ENCODE results near the gene EGFL7. TPM values are rescaled to one million over a fixed set of nuclear protein-coding genes. Genes with fewer than 3 reads are reported as not detected.
"Not testable (repeated sequence)": the region's sequence is repeated elsewhere in the genome, so short reads cannot be mapped to it uniquely, and the experiment has no call there.

Gene EGFL7
- total and polyA plus RNA-seq, 4 donors, result 128 to 379 (median 226) TPM

DNA sequence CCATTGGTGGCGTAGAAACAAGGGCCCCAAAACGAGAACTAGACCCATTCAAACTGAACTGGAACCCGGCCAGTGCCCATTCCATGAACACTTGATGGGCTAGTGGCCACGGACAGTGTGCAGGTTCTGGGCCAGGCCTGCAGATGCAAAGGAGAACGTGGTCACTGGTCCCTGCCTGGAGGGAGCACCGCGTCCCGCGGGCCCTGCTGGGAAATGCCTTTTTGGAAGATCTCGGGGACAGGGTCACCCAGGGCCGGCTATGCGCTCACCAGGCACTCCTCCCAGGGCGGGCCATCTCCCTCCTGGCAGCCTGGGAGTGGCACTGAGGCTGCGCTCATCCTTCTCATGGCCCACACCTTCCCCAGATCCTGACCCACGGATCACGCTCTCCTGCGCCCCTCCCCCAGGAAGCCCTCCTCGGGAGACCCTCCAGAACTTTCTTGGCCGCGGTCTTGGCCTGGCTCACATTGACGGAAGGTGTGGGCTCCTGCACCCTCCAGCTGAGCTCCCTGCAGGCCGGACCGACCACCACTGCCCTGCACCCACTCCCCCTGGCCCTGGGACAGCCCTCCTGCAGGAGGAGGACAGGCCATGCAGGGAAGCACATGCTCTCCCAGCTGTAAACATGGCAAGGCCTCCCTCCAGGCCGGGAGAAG is 46.9 kb downstream of the EGFL7 start:
- Histone ChIP-seq H3K9ac (ENCODE audit: insufficient read depth in 1 of 2, low read length in 2 of 2) (no peak overlapping the region), H3K9me3 (ENCODE audit: control insufficient read depth in 4 of 4, insufficient read depth in 3 of 4, low read length in 3 of 4) (peaks cover 0 to 1% (median 0%) of the 10 kb centered on the region in 4 donors), H3K27me3 (ENCODE audit: control insufficient read depth in 3 of 3, insufficient read depth in 3 of 3, low read length in 2 of 3) (no peaks in the 10 kb centered on the region), H3K27ac (ENCODE audit: low read depth in 1 of 2, low read length in 1 of 2) (no peak overlapping the region), H3K36me3 (ENCODE audit: control insufficient read depth in 4 of 4, insufficient read depth in 4 of 4, low read length in 4 of 4) (no peaks in the 10 kb centered on the region), H3K4me3 (no peak overlapping the region), H3K4me1 (ENCODE audit: control insufficient read depth in 5 of 5, insufficient read depth in 5 of 5, low read length in 5 of 5) (peaks cover 0 to 23% (median 8%) of the 10 kb centered on the region in 5 donors)
- ATAC-seq (ENCODE audit: insufficient read depth, low FRiP score) (no peak), DNase-seq (no peak)
- 91 to 94% methylated on average over 24 of the region's 24 CpGs for WGBS, 2 donors
- TF ChIP-seq, protein P1, sequence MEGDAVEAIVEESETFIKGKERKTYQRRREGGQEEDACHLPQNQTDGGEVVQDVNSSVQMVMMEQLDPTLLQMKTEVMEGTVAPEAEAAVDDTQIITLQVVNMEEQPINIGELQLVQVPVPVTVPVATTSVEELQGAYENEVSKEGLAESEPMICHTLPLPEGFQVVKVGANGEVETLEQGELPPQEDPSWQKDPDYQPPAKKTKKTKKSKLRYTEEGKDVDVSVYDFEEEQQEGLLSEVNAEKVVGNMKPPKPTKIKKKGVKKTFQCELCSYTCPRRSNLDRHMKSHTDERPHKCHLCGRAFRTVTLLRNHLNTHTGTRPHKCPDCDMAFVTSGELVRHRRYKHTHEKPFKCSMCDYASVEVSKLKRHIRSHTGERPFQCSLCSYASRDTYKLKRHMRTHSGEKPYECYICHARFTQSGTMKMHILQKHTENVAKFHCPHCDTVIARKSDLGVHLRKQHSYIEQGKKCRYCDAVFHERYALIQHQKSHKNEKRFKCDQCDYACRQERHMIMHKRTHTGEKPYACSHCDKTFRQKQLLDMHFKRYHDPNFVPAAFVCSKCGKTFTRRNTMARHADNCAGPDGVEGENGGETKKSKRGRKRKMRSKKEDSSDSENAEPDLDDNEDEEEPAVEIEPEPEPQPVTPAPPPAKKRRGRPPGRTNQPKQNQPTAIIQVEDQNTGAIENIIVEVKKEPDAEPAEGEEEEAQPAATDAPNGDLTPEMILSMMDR (IDR thresholded peaks at IDR 0.05; ENCODE audit: control extremely low read depth, extremely low read depth), result no peak

DNA sequence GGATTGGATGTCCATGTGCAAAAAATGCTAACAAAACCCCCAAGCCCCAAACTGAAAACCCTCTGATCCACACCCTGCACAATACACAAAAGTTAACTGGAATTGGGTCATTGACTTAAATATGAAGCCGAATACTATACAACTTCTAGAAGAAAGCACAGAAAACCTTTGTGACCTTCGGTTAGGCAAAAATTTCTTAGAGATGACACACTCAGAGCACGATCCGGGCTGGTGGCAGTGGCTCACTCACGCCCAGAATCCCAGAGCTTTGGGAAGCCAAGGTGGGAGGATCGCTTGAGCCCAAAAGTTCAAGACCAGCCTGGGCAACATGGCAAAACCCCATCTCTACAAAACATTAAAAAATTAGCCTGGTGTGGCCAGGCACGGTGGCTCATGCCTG is 47.8 kb downstream of the EGFL7 start:
- Histone ChIP-seq H3K9ac (ENCODE audit: insufficient read depth in 1 of 2, low read length in 2 of 2) (no peak overlapping the region), H3K27ac (ENCODE audit: low read depth in 1 of 2, low read length in 1 of 2) (no peak overlapping the region), H3K4me1 (ENCODE audit: control insufficient read depth in 5 of 5, insufficient read depth in 5 of 5, low read length in 5 of 5) (peaks cover 0 to 23% (median 8%) of the 10 kb centered on the region in 5 donors), H3K36me3 (ENCODE audit: control insufficient read depth in 4 of 4, insufficient read depth in 4 of 4, low read length in 4 of 4) (no peaks in the 10 kb centered on the region), H3K27me3 (ENCODE audit: control insufficient read depth in 3 of 3, insufficient read depth in 3 of 3, low read length in 2 of 3) (no peaks in the 10 kb centered on the region), H3K9me3 (ENCODE audit: control insufficient read depth in 4 of 4, insufficient read depth in 3 of 4, low read length in 3 of 4) (peaks cover 0 to under 1% (median 0%) of the 10 kb centered on the region in 4 donors), H3K4me3 (no peak overlapping the region)
- WGBS, 2 donors, result 91 to 93% methylated on average over 7 of the region's 7 CpGs
- DNase-seq, result no peak
- TF ChIP-seq, protein P1 (IDR thresholded peaks at IDR 0.05; ENCODE audit: control extremely low read depth, extremely low read depth), result no peak
- ATAC-seq (ENCODE audit: insufficient read depth, low FRiP score), result no peak

DNA sequence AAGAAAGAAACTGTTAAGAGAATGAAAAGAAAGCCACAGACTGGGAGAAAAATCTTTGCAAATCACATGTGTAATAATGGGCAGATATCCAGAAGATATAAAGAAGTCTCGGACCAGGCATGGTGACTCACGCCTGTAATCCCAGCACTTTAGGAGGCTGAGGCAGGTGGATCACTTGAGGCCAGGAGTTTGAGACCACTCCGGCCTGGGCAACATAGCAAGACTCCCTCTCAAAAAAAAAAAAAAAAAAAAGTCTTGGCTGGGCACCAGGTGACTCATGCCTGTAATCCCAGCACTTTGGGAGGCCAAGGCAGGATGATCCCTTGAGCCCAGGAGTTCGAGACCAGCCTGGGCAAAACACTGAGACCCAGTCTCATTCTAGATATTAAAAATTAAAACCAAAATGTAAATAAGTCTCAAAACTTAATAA is 48.5 kb downstream of the EGFL7 start:
- not testable (repeated sequence) for H3K9ac ChIP-seq (ENCODE audit: insufficient read depth in 1 of 2, low read length in 2 of 2); ATAC-seq (ENCODE audit: insufficient read depth, low FRiP score); H3K4me3 ChIP-seq; DNase-seq; H3K27ac ChIP-seq (ENCODE audit: low read depth in 1 of 2, low read length in 1 of 2); H3K36me3 ChIP-seq (ENCODE audit: control insufficient read depth in 4 of 4, insufficient read depth in 4 of 4, low read length in 4 of 4); H3K9me3 ChIP-seq (ENCODE audit: control insufficient read depth in 4 of 4, insufficient read depth in 3 of 4, low read length in 3 of 4); H3K27me3 ChIP-seq (ENCODE audit: control insufficient read depth in 3 of 3, insufficient read depth in 3 of 3, low read length in 2 of 3)
- peaks cover 0 to 23% (median 8%) of the 10 kb centered on the region in 5 donors for H3K4me1 ChIP-seq (ENCODE audit: control insufficient read depth in 5 of 5, insufficient read depth in 5 of 5, low read length in 5 of 5)
- WGBS, 2 donors, result 42 to 60% methylated on average over 4 of the region's 4 CpGs

DNA sequence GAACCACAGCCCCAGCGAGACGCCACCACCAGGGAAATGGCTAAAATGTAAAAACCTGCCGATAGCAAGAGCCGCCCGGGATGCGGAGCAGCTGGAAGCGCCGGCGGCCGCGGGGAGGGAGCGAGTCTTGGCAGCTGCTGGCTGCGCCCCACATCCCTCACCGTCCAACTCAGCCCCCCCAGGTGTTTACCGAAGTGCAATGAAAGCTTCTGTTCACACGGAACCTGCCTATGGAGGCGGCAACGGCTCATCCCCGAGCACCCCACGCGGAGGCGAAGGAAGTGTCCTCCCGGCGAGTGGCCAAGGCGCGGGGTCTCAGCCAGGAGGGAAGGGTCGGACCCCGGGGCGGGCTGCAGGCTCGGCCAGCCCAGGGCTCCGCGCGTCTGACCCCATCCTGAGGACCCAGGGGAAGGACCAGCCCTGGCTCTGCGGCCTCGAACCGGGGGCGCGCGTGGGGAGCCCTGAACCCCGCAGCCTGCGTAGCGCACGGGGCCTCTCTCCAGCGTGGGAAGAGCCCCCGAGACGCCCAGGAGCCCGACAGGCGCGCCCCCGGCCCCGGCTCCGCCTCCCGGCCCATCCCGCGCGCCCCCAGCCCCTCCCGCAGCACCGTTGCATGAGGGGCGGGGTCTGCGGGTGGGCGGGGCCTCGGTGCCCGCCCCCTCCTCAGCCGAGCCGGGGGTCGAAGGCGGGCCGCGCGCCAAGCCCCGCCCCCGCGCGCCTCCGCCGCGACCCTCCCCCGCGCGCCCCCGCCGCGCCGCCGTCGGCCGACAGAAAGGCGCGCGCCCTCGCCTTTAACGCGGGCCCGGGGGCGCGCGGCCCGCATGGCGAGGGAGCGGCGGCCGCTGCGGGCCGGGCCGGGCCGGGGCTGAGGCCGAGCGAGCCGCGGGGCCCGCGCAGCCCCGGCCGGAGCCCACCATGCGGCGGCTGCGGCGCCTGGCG is 49.3 kb downstream of the EGFL7 start, which contains the start of gene DIPK1B:
Gene DIPK1B, plus strand, starts transcription at position 822 of the 939 bp plus-strand sequence. Its CDS starts 94 bp downstream, at position 916.
- TF ChIP-seq, protein P1 (IDR thresholded peaks at IDR 0.05; ENCODE audit: control extremely low read depth, extremely low read depth), result no peak
- H3K36me3 ChIP-seq (ENCODE audit: control insufficient read depth in 4 of 4, insufficient read depth in 4 of 4, low read length in 4 of 4), result no peaks in the 10 kb centered on the region
- H3K9me3 ChIP-seq (ENCODE audit: control insufficient read depth in 4 of 4, insufficient read depth in 3 of 4, low read length in 3 of 4), result no peaks in the 10 kb centered on the region
- H3K27me3 ChIP-seq (ENCODE audit: control insufficient read depth in 3 of 3, insufficient read depth in 3 of 3, low read length in 2 of 3), result no peaks in the 10 kb centered on the region
- peak within 1 kb of the TSS in 1 of 2 donors; percentile 11 for H3K9ac ChIP-seq (ENCODE audit: insufficient read depth in 1 of 2, low read length in 2 of 2)
- peaks cover 0 to 23% (median 8%) of the 10 kb centered on the region in 5 donors for H3K4me1 ChIP-seq (ENCODE audit: control insufficient read depth in 5 of 5, insufficient read depth in 5 of 5, low read length in 5 of 5)
- 0 to 2% methylated on average over 48 to 119 of the region's 119 CpGs for WGBS, 2 donors
- peak within 1 kb of the TSS; percentile 51 to 55 for H3K27ac ChIP-seq (ENCODE audit: low read depth in 1 of 2, low read length in 1 of 2)
- DNase-seq (peak; percentile 76 to 84 (median 78)), ATAC-seq (ENCODE audit: insufficient read depth, low FRiP score) (no peak)
- H3K4me3 ChIP-seq, result peak within 1 kb of the TSS; percentile 16
